Thoracic aorta (tissue), 2 donors: ENCODE data around the gene KIF16B. TPM values are rescaled to one million over a fixed set of nuclear protein-coding genes. Genes with fewer than 3 reads are reported as not detected.

Experiments used
- ATAC-seq: fragments of 150-250 bp; one replicate; pipeline ENCODE4 v1.8.0; 2017; ENCODE audit warnings: low read depth; ENCODE audit not compliant: insufficient number of reproducible peaks, low FRiP score
- DNase-seq: peaks from one replicate; pipeline ENCODE4 v3.0.0-alpha.2; 2020; ENCODE audit warnings: low spot score
- H3K27ac ChIP-seq, 2 donors: fragments of 200-600 bp; sonication (generic); 1 replicate in 1 of 2; 2 replicates in 1 of 2; pipeline ENCODE4 v1.5.1; 2016; ENCODE audit warnings: mild to moderate bottlenecking in 2 of 2, moderate library complexity in 2 of 2
- H3K27me3 ChIP-seq: fragments of 200-600 bp; sonication (generic); replicated peaks from 2 replicates; pipeline ENCODE4 v1.6.0; 2016; ENCODE audit warnings: mild to moderate bottlenecking; ENCODE audit not compliant: insufficient read depth
- H3K36me3 ChIP-seq: fragments of 200-600 bp; sonication (generic); one replicate; pipeline ENCODE4 v1.5.1; 2016
- H3K4me1 ChIP-seq, 2 donors: fragments of 200-600 bp; sonication (generic); 1 replicate in 1 of 2; 2 replicates in 1 of 2; pipeline versions ENCODE4 v1.5.1 to v1.6.0; 2016; ENCODE audit warnings: low read depth in 2 of 2, mild to moderate bottlenecking in 1 of 2; ENCODE audit not compliant: control insufficient read depth in 1 of 2
- H3K4me3 ChIP-seq: fragments of 200-600 bp; sonication (generic); 2 replicates; pipeline ENCODE4 v1.5.1; 2016; ENCODE audit warnings: mild to moderate bottlenecking
- H3K9me3 ChIP-seq: fragments of 200-600 bp; sonication (generic); 2 replicates; pipeline ENCODE4 v1.5.1; 2016
- CTCF ChIP-seq: fragments of 200-600 bp; sonication (generic); IDR thresholded peaks from one replicate; pipeline ENCODE4 v1.5.1; 2019; ENCODE audit warnings: antibody characterized with exemption
- total RNA-seq, 2 donors: library from RNA; depleted of rRNA; stranded (reverse); fragments of >200 nt; gene quantifications; one replicate each; pipeline versions ENCODE4 v1.1.0 to v1.2.3, GENCODE V29; 2016

The KIF16B gene
- total RNA-seq, 2 donors from 2014 or later = 16.5 to 21.3 TPM

GRCh38 chr20:16554766-16555543 is 18.3 kb downstream of the KIF16B start:
- ATAC-seq = no peak
- no peaks in the 10 kb centered on the region for H3K27me3 ChIP-seq
- no peak overlapping the region for H3K4me3 ChIP-seq

GRCh38 chr20:16553684-16554083 is 19.6 kb downstream of the KIF16B start:
- no peaks in the 10 kb centered on the region for H3K9me3 ChIP-seq
- H3K4me1 ChIP-seq = peaks cover 3 to 13% of the 10 kb centered on the region in 2 donors
- ATAC-seq (no peak), DNase-seq (no peak)
- no peak for TF ChIP-seq CTCF
- no peaks in the 10 kb centered on the region for H3K36me3 ChIP-seq
- H3K27me3 ChIP-seq = no peaks in the 10 kb centered on the region
- H3K27ac ChIP-seq = no peak overlapping the region
- H3K4me3 ChIP-seq = no peak overlapping the region

More at GRCh38 chr20:16554766-16555543, 18.3 kb downstream of the KIF16B start:
- no peaks in the 10 kb centered on the region for H3K36me3 ChIP-seq
- no peak overlapping the region for H3K27ac ChIP-seq
- no peak for DNase-seq
- H3K4me1 ChIP-seq = peaks cover 3 to 13% of the 10 kb centered on the region in 2 donors
- no peaks in the 10 kb centered on the region for H3K9me3 ChIP-seq
- TF ChIP-seq CTCF = no peak

- no peaks in the 10 kb centered on the region for H3K27me3 ChIP-seq
- no peak for ATAC-seq
- H3K9me3 ChIP-seq = no peaks in the 10 kb centered on the region
- DNase-seq = no peak
- no peaks in the 10 kb centered on the region for H3K36me3 ChIP-seq
- H3K4me1 ChIP-seq = peaks cover 3 to 13% of the 10 kb centered on the region in 2 donors
- no peak for TF ChIP-seq CTCF
- H3K4me3 ChIP-seq = no peak overlapping the region
- no peak overlapping the region for H3K27ac ChIP-seq
Observed at GRCh38 chr20:16553101-16553500, 20.1 kb downstream of the KIF16B start.

GRCh38 chr20:16552015-16552414 is 21.2 kb downstream of the KIF16B start:
- H3K4me1 ChIP-seq = peaks cover 3 to 13% of the 10 kb centered on the region in 2 donors
- H3K36me3 ChIP-seq = no peaks in the 10 kb centered on the region
- H3K27me3 ChIP-seq = no peaks in the 10 kb centered on the region
- no peak overlapping the region for H3K4me3 ChIP-seq
- DNase-seq = no peak
- H3K27ac ChIP-seq = no peak overlapping the region
- no peaks in the 10 kb centered on the region for H3K9me3 ChIP-seq
- no peak for ATAC-seq
- TF ChIP-seq CTCF = no peak

GRCh38 chr20:16551607-16552006 is 21.6 kb downstream of the KIF16B start:
- H3K27ac ChIP-seq = no peak overlapping the region
- H3K4me1 ChIP-seq = peaks cover 3 to 11% of the 10 kb centered on the region in 2 donors

More at GRCh38 chr20:16551607-16552006, 21.6 kb downstream of the KIF16B start:
- Histone ChIP-seq H3K36me3 (no peaks in the 10 kb centered on the region), H3K4me3 (no peak overlapping the region), H3K9me3 (no peaks in the 10 kb centered on the region), H3K27me3 (no peaks in the 10 kb centered on the region)
- DNase-seq (no peak), ATAC-seq (no peak)
- TF ChIP-seq CTCF = no peak
